Measurements from ENCODE around the gene ZNF367.
A peak's percentile ranks its signal among the peaks of the same experiment; 100 is the strongest.

ZNF367 gene

DNA sequence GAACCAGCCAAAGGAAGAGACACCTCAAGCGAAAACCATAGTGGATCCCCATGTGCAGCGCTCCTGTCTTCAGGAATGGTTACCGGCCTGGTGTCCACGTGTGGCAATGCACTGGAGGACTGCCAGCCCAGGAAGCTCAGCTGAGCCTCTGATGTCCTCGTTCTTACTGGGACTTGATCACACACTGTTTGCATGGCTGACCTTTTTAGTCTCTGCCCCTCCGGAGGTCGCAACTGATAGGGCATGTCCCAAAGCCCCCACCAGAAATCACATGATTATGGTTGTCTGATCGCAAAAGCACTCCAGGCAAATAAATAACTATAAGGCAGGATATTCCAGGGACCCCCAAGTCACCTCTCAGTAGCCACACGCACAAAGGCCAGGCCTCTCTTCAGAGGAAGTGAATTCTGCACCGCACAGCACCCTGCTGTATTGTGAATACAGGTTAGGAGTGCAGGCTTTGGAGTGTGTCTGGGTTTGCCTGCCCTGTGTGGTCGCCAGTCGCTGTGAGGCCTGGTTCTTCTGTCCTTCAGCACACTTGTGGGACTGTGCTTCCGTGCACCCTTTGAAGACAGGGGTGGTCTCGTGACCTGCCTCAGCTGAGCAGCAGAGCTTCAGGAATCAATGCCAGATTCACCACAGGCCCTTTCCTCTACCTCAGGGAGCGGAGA, 18.4 kb upstream of the ZNF367 start:
- DNase-seq (ENCODE audit: low read depth), result no peak

- DNase-seq (ENCODE audit: low read depth), result no peak
Observed at GRCh38 chr9:96436063-96436455, 17.9 kb upstream of the ZNF367 start.

DNA sequence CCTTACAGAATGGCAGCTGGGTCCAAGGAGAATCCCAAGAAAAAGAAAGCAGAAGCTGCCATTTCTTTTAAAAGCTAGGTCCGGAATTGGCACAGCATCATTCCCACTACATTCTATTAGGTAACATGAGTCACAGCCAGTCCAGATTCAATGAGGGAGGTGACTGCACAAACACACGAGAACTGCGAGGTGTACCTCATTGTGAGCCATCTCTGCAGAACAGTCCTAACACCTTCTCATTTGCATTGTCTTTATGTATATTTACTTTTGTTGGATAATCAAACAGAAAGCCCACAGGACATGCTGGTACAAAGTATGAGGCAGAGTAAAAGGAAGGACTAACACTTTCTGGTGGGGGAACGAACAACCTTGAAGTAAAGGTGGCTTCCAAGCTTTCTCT, 17.2 kb upstream of the ZNF367 start:
- no peak for DNase-seq (ENCODE audit: low read depth)

GRCh38 chr9:96430377-96430776, 12.2 kb upstream of the ZNF367 start:
- DNase-seq (ENCODE audit: low read depth), result no peak

- no peak for DNase-seq (ENCODE audit: low read depth)
Observed at GRCh38 chr9:96429732-96430131, 11.6 kb upstream of the ZNF367 start.

DNA sequence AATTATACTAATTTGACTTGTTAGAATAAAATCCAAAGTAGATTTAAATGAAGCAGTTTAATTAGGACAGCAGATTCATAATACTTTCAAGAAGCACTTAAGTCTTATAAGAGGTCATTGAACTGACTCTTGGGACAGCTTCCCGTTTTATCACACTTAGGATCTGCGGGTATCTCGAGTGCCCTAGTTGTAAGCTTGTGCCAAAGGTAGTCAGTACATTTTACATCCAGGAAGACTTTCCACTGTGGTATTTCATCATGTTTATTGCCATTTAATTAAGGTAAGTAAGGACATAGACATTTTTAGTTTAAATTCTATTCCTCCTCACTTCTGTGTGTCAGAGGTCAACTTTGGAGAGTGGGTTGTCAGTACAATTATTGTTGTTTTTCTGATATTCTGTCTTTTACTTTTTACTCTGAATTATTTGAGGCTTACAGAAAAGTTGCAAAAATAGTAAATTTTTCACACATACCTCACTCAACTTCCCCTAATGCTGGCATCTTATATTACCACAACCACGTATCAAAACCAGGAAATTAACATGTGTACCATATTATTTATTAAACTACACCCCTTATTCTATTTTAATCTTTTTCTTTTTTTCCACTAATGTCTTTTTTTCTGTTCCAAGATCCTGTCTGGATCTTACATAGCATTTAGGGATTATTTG, 7.5 kb upstream of the ZNF367 start:
- no peak for DNase-seq (ENCODE audit: low read depth)

- DNase-seq (ENCODE audit: low read depth), result no peak
Observed at GRCh38 chr9:96423985-96424336, 5.8 kb upstream of the ZNF367 start.

DNA sequence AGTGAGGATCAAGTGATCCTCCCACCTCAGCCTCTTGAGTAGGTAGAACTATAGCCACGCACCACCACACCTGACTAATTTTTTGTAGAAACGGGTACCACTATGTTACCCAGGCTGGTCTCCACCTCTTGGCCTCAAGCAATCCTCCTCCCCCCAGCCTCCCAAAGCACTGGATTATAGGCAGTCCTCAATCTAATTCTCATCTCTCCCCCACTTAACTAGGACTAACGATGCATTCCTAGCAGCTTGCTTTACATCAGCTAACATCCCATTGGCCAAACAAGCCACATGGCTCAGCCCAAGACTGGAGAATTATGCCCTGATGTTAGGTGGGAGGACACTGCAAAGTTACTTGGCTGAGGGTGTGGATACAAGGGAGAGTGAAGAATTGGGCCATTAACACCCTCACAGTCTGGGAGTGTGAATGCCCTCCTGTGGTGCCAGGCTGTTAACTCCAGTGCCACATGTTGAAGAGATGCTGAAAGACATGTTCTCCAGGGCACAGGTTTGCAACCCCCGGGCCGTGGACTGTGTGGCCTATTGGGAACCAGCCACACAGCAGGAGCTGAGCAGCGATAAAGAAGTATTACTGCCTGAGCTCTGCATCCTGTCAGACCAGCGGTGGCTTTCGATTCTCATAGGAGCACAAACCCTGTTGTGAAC, 5.3 kb upstream of the ZNF367 start:
- DNase-seq (ENCODE audit: low read depth), result no peak

- peak; percentile 98 for DNase-seq (ENCODE audit: low read depth)
Observed at GRCh38 chr9:96420468-96421219, 2.5 kb upstream of the ZNF367 start.

- DNase-seq (ENCODE audit: low read depth), result no peak
Observed at GRCh38 chr9:96419691-96419969, 1.5 kb upstream of the ZNF367 start.

DNA sequence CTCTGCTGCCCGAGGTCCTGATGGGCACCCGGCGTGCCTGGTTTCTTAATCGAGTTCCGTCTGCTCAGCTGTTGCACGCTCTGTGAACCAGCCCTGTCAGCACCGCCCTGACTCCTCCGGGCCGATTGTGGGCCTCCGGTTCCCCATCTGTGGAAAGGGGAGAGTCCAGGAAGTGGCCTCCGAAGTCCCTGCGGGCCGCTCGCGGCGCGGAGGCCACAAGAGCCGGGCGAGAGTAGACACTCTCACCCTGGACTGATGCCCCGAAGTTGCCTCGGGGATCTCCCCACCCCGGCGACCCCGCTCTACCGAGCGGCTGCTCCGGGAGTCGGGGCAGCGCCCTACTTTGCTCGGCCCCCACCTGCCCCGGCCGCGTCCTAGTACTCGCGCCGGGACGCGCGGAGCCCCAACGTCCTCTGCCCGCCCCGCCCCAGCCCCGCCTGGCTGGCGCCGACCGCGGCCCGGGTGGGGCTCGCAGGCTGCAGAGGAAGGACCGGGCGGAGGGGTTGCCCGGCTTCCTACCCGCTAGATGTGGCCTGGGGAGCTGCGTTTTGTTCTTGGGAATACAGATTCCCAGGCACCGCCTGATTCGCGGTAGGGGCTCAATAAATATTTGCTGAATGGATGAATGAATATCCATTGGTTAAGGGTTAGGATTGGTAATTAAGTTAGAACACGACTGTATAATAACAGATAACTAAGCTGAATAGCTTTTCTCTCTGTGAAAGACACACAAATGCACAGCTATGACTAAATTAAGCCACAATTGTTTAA, 935 bp upstream of the ZNF367 start:
- DNase-seq (ENCODE audit: low read depth), result peak; percentile 58

- no peak for DNase-seq (ENCODE audit: low read depth)
Observed at GRCh38 chr9:96417661-96418082, 498 bp downstream of the ZNF367 start.

- peak; percentile 37 for DNase-seq (ENCODE audit: low read depth)
Observed at GRCh38 chr9:96417051-96417586, 1.1 kb downstream of the ZNF367 start.

DNA sequence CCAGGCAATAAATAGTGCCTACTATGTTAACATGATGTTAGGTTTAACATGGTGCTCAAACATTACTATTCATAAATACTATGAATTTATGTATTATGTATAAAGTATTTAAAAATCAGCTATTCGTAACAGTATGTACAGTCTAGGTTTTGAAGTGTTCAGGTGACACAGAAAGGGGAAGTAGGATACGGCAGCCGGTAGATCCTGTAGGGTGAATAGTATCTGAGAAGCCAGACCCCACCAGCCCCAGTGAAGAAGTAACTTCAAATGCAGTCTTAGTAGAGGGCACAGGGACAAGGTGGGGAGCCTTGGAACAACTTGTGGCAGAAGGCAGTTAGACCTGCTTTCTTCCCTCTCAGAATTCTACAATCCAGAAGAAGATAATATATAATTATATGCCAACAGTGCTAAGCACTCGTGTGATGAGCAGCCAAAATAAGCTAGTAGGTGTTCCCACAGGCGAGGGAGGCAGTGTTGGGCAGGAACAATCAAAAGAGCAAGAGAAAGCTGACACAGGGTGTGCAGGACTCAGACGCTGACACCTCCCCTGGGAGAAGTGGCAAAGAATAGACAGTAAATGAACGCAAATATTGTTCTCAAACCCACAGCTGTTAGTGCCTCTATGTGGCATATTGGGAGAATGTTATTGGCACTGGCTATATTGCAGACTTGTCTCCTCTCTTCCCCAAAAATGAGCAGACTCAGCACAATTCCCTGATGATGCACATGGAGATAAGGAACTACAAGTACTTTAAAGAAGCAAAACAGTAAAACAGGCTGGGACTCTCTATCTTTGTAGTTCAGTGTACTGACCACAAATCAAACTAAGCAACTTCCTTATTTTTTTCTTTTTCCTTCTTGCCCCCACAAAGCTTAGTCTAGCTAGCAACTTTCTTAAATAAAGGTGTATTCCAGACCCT, 4.6 kb downstream of the ZNF367 start:
- DNase-seq (ENCODE audit: low read depth), result no peak

DNA sequence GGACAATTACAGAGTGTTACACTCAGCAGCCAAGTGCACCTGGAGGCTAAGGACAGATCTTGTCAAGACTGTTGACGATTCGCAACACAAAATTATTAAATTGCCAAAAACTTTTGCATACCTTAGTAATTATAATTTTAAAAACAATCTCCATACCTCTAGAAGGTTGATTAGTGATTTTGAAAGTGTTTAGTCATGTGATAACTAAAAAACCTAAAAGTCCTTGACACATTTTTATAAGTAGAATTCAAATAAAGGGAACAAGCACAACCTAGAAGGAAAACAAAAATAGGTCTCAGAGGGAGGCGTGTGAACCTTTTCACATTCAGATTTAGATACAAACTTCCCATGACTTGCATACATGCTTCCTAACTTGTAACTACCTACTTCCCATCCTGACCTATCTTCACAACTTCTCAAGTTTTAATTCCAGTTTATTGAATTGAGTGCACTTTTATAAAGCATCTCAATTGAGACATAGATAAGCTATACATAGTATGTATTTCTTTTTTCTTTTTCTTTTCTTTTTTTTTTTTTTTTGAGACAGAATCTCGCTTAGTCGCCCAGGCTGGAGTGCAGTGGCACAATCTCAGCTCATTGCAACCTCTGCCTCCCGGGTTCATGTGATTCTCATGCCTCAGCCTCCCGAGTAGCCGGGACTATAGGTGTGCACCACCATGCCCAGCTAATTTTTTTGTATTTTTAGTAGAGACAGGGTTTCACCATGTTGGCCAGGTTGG, 5.8 kb downstream of the ZNF367 start:
- no peak for DNase-seq (ENCODE audit: low read depth)

DNA sequence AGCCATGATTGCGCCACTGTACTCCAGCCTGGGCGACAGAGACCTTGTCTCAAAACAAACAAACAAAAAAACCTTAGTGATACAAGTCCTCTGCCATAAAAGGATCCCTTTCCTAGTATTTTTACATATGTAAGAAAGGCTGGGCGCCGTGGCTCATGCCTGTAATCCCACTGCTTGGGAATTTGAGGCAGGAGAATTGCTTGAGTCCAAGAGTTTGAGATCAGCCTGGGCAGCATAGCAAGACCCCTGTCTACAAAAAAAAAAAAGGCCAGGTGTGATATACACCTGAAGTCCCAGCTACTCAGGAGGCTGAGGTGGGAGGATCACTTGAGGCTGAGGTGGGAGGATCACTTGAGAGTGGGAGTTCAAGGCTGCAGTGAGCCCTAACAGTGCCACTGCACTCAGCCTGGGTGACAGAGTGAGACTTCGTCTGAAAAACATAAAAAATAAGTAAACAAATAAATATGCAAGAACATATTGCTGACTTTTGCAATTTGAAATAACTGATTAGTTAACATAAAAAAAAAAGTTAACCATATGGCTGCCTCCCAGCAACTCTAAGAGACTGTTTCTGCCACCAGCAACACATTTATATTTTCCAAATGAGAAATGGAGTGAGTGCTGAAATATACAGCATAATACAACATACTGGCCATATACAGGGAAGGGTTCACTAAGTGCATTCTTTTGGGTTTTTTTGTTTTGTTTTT, 6.9 kb downstream of the ZNF367 start:
- no peak for DNase-seq (ENCODE audit: low read depth)

- no peak for DNase-seq (ENCODE audit: low read depth)
Observed at GRCh38 chr9:96408409-96409280, 9.5 kb downstream of the ZNF367 start.

DNA sequence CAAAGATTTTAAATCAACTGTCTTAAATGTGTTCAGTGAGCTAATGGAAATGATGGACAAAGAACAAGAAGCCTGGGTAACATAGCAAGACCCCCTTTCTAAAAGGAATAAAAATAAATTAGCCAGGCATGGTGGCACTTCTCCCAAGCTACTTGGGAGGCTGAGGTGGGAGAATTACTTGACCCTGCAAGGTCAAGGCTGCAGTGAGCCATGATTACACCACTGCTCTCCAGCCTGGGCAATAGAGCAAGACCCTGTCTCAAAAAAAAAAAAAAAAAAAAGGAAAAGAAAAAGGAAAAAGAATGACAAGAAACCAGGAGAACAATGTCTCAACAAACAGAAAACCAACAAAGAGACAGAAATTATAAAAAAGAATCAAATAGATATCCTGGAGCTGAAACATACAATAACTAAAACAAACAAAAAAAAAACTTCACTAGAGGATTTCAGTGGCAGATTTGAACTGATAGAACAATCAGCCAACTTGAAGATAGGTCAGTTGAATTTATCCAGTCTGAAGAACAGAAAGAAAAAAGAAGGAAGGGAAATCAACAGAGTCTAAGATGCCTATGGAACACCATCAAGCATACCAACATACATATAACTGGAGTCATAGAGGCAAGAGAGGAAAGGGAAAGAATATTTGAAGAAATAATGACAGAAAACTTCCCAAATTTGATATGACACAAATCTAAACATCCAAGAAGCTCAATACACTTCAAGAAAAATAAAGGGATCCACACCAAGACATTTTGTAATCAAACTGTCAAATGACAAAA, 17.8 kb downstream of the ZNF367 start:
- DNase-seq (ENCODE audit: low read depth), result no peak
